Parathyroid adenoma (tissue), 2 donors: ENCODE results near the gene BORCS6.
A peak's percentile ranks its signal among the peaks of the same experiment; 100 is the strongest.

Experiments
- H2AFZ ChIP-seq: fragments of 300-600 bp; sonication (generic); one replicate; pipeline ENCODE4 v1.7.0; 2017; ENCODE audit warnings: antibody characterized with exemption, mild to moderate bottlenecking
- H3K27ac ChIP-seq: fragments of 300-600 bp; sonication (generic); one replicate; pipeline ENCODE4 v1.7.0; 2017
- H3K27me3 ChIP-seq: fragments of 300-600 bp; sonication (generic); one replicate; pipeline ENCODE4 v1.7.0; 2017; ENCODE audit warnings: low read length; ENCODE audit not compliant: control insufficient read depth, insufficient read depth
- H3K36me3 ChIP-seq: fragments of 300-600 bp; sonication (generic); one replicate; pipeline ENCODE4 v1.7.0; 2017; ENCODE audit warnings: low read length; ENCODE audit not compliant: control insufficient read depth, insufficient read depth
- H3K4me1 ChIP-seq: fragments of 300-600 bp; sonication (generic); one replicate; pipeline ENCODE4 v1.7.0; 2017; ENCODE audit warnings: control low read depth
- H3K4me2 ChIP-seq: fragments of 300-600 bp; sonication (generic); one replicate; pipeline ENCODE4 v1.7.0; 2017; ENCODE audit warnings: low read length
- H3K4me3 ChIP-seq: fragments of 300-600 bp; sonication (generic); one replicate; pipeline ENCODE4 v1.7.0; 2017; ENCODE audit warnings: low read depth, low read length
- H3K79me2 ChIP-seq: fragments of 300-600 bp; sonication (generic); one replicate; pipeline ENCODE4 v1.7.0; 2017; ENCODE audit warnings: control low read depth
- H3K9ac ChIP-seq: fragments of 300-600 bp; sonication (generic); one replicate; pipeline ENCODE4 v1.7.0; 2017; ENCODE audit warnings: mild to moderate bottlenecking
- H3K9me3 ChIP-seq: fragments of 300-600 bp; sonication (generic); one replicate; pipeline ENCODE4 v1.7.0; 2017; ENCODE audit warnings: low read length; ENCODE audit not compliant: control insufficient read depth
- TF ChIP-seq, protein P1 (sequence below): fragments of 300-600 bp; sonication (generic); IDR thresholded peaks from one replicate; pipeline ENCODE4 v1.7.0; 2017; ENCODE audit warnings: antibody characterized with exemption, mild to moderate bottlenecking
- donor health status: primary hyperparathyroidism.

The BORCS6 gene

DNA sequence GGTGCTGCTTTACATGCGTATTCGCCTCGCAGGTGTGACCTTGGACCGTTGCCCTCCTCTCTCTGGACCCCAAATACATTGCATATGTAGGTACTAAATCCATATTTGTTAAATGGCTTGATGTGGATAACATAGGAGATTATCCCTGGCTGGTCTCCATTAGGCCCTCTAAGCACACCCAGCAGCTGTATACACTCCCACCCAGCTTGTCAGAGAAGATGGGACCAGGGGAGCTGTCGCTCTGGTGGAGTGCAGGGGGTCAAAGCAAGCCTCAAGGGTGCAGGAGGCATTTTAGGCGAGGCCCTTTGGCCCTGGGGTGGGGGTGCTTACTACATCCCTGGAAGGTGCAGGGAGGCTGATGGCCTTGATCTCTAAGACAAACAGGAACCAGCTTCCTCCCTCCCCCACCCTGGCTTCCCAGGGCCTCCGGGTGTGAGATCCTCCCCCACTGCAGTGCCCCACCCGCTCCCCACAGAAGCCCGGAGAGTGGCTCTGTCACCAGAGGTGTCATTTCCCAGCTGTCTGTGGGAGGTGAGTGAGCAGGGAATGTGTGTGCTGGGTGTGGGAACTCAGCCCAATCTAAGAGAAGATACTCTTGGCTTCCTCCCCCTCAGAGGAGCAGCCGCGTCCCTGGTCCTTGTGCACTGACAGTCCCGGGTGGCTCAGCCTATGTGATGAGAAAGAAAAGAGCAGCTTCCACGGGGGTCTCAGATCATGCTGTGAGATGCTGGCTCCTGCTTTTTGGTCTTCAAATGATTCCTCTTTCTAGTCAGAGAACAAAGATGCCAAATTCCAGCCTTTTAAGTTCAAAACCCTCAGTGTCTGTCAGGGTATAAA lies 25.8 kb downstream of the BORCS6 start:
- Histone ChIP-seq H3K4me1 (peaks cover 31% of the 10 kb centered on the region), H3K79me2 (peaks cover 30% of the 10 kb centered on the region), H3K27ac (peak overlapping the region; percentile 100), H3K36me3 (no peaks in the 10 kb centered on the region), H3K9me3 (no peaks in the 10 kb centered on the region), H2AFZ (peak overlapping the region; percentile 93), H3K4me2 (peak overlapping the region; percentile 67), H3K27me3 (no peaks in the 10 kb centered on the region), H3K4me3 (no peak overlapping the region), H3K9ac (no peak overlapping the region)
- TF ChIP-seq, protein P1, sequence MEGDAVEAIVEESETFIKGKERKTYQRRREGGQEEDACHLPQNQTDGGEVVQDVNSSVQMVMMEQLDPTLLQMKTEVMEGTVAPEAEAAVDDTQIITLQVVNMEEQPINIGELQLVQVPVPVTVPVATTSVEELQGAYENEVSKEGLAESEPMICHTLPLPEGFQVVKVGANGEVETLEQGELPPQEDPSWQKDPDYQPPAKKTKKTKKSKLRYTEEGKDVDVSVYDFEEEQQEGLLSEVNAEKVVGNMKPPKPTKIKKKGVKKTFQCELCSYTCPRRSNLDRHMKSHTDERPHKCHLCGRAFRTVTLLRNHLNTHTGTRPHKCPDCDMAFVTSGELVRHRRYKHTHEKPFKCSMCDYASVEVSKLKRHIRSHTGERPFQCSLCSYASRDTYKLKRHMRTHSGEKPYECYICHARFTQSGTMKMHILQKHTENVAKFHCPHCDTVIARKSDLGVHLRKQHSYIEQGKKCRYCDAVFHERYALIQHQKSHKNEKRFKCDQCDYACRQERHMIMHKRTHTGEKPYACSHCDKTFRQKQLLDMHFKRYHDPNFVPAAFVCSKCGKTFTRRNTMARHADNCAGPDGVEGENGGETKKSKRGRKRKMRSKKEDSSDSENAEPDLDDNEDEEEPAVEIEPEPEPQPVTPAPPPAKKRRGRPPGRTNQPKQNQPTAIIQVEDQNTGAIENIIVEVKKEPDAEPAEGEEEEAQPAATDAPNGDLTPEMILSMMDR: no peak

DNA sequence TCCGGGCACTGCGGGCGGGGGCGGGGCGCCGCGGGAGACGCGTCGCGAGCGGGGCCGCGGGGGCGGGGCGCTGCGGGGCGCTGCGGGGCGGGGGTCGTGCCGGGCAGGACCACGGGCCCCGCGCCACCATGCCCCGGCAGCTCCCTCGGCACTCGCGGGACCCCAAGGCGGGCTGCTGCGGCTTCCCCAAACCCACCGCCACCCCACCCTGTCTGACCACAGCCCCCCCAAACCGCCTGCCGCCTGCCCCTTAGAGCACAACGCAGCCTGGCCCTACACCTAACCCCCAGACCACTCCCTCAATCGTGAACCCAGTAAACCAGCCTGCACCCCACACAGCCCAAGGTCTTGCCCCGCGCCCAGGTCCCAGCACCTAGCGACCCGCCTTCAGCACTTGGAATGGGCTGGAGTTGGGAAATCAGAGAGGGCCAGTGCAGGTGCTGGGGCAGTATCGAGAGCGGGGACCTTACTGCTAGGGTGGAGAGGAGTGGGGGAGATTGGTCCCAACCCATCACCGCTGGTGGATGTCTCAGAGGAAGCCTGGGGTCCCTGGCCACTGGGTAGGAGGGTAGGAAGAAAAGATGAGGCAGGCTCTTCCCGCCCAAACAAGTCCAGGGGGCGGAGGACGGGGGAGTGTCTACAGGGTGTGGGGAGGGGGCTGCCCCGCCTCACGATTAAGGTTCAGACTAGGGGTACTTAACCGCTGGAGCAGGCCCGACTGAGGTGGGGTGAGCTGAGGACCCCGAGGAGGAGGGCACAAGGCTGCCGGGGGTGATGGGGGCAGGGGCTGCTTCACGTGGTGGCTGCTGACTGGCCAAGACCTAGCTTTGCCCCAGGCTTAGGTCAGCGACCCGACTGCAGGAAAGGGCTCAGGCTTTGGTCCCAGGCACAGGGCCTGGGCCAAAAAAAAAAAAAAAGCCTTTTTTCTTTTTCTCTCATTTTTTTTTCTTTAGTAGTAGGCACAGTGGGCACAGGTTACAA lies 26.7 kb downstream of the BORCS6 start:
- Histone ChIP-seq H3K79me2 (peaks cover 27% of the 10 kb centered on the region), H3K27ac (peak overlapping the region; percentile 100), H3K36me3 (no peaks in the 10 kb centered on the region), H3K4me1 (peaks cover 34% of the 10 kb centered on the region), H3K27me3 (no peaks in the 10 kb centered on the region), H3K4me3 (peak overlapping the region; percentile 47), H2AFZ (peak overlapping the region; percentile 93), H3K9me3 (no peaks in the 10 kb centered on the region), H3K9ac (peak overlapping the region; percentile 53), H3K4me2 (peak overlapping the region; percentile 67)
- TF ChIP-seq, protein P1: no peak

DNA sequence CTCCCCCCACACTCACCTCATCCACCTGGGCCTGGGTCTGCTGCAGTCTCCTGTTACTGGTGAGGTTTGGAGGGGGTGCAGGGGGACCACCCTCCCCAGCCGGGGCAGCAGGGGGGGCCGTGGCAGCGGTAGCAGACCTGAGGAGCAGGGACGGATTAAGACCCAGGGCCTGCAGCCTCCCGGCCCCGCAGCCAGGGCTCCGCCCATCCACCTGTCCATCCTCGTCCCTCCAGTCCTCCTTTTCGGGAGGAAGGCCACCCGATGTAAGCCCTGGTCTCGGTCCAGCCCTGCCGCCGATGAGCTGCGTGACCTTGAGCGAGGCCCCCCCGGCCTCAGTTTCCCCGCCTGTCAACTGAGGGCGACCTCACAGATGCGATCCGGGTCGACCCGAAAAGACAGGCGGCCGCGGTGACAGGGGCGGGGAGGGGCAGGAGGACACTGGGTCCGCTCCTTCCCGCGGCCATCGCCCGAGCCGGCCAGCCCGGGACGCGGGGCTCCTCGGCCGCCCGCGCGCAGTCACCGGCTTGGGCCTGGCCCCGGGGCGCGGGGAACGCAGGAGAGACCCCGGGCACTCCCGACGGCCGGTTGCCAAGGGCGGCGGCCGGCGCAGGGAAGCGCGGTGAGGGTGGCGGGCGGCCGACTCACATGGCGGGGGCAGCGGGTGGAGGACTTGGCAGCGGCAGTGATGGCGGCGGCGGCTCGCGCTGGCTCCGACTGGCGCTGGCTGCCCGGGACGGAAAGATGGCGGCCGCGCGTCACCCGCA lies 27.6 kb downstream of the BORCS6 start, which contains the start of gene VAMP2:
Gene VAMP2, minus strand, starts transcription at position 716 of the 764 bp plus-strand sequence. Its CDS starts 69 bp downstream, at position 647.
- peak within 1 kb of the TSS; percentile 99 for H3K4me2 ChIP-seq
- H3K9ac ChIP-seq: peak within 1 kb of the TSS; percentile 99
- H3K79me2 ChIP-seq: peaks cover 23% of the 10 kb centered on the region
- peaks cover 35% of the 10 kb centered on the region for H3K4me1 ChIP-seq
- H3K4me3 ChIP-seq: peak within 1 kb of the TSS; percentile 99
- no peaks in the 10 kb centered on the region for H3K27me3 ChIP-seq
- no peaks in the 10 kb centered on the region for H3K9me3 ChIP-seq
- peak within 1 kb of the TSS; percentile 93 for H2AFZ ChIP-seq
- TF ChIP-seq, protein P1: no peak
- H3K36me3 ChIP-seq: no peaks in the 10 kb centered on the region
- peak within 1 kb of the TSS; percentile 100 for H3K27ac ChIP-seq

DNA sequence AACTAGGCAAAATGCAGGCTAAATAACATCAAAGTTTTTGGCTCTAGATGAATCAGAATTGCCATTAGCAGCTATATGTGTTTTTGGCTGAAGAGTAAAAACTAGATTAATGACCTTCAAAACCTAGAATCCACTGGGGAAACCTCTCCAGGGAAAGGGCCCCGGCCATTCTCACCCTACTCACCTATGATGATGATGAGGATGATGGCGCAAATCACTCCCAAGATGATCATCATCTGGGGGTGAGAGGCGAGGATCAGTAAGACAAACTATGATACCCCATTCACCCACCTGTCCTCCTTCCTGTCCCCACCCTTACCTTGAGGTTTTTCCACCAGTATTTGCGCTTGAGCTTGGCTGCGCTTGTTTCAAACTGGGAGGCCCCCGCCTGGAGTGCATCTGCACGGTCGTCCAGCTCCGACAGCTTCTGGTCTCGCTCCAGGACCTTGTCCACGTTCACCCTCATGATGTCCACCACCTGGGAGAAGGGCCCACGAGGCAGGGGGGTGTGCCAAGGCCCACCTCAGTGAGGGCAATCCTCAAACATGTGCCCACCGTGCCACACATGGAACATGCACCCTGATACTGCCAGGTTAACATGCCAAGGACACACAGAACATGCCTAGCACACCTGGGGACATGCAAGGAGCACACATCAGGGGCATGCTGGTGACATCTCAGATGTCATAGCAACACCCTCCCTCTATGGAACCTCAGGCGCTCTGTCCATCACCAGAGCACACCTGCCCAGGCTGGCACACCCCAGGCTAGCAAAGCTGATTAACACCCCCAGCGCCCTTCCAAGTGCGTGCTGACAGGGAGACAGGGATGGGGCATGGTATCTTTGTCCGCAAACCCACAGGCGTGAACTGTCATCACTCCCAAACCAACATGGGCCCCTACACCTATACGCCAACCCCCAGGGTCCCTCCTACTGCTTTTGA lies 28.4 kb downstream of the BORCS6 start:
- Histone ChIP-seq H3K79me2 (peaks cover 21% of the 10 kb centered on the region), H3K4me2 (peak overlapping the region; percentile 99), H3K9ac (peak overlapping the region; percentile 99), H3K4me1 (peaks cover 35% of the 10 kb centered on the region), H3K4me3 (peak overlapping the region; percentile 99), H3K9me3 (no peaks in the 10 kb centered on the region), H3K36me3 (no peaks in the 10 kb centered on the region), H3K27ac (peak overlapping the region; percentile 100), H2AFZ (peak overlapping the region; percentile 61), H3K27me3 (no peaks in the 10 kb centered on the region)
- TF ChIP-seq, protein P1: no peak
